GM23338 (cell line): ENCODE data around the gene CYP27A1. TPM values are rescaled to one million over a fixed set of nuclear protein-coding genes. Genes with fewer than 3 reads are reported as not detected.

Experiments used
- ATAC-seq: fragments of 200-7000 bp; cut with Tn5 transposase; 3 replicates; pipeline ENCODE4 v1.9.1; 2020
- DNase-seq: peaks from one replicate; pipeline ENCODE4 v3.0.0-alpha.2; 2015; ENCODE audit warnings: low spot score
- H2AFZ ChIP-seq: fragments of 200-600 bp; sonication (generic); 2 replicates; pipeline ENCODE4 v1.8.0; 2016; ENCODE audit warnings: antibody characterized with exemption, mild to moderate bottlenecking, moderate library complexity
- H3F3A ChIP-seq: fragments of 200-600 bp; sonication (generic); replicated peaks from 2 replicates; pipeline ENCODE4 v1.8.0; 2017; ENCODE audit warnings: antibody characterized with exemption, mixed run types, low read depth
- H3K27ac ChIP-seq: fragments of 200-600 bp; sonication (generic); 2 replicates; pipeline ENCODE4 v1.6.1; 2016; ENCODE audit warnings: low read depth
- H3K27me3 ChIP-seq: fragments of 200-600 bp; sonication (generic); 2 replicates; pipeline ENCODE4 v1.8.0; 2016; ENCODE audit warnings: mild to moderate bottlenecking, mixed run types, moderate library complexity; ENCODE audit not compliant: insufficient read depth
- H3K36me3 ChIP-seq: fragments of 200-600 bp; sonication (generic); 2 replicates; pipeline ENCODE4 v1.8.0; 2016; ENCODE audit warnings: mild to moderate bottlenecking; ENCODE audit not compliant: insufficient read depth
- H3K4me1 ChIP-seq: fragments of 200-600 bp; sonication (generic); 2 replicates; pipeline ENCODE4 v1.8.0; 2016; ENCODE audit warnings: mild to moderate bottlenecking, moderate library complexity; ENCODE audit not compliant: insufficient read depth
- H3K4me2 ChIP-seq: fragments of 200-600 bp; sonication (generic); 2 replicates; pipeline ENCODE4 v1.7.1; 2017; ENCODE audit warnings: mixed run types
- H3K4me3 ChIP-seq: fragments of 200-600 bp; sonication (generic); 2 replicates; pipeline ENCODE4 v1.6.1; 2016; ENCODE audit warnings: mixed run types
- H3K79me2 ChIP-seq: fragments of 200-600 bp; sonication (generic); replicated peaks from 2 replicates; pipeline ENCODE4 v1.8.0; 2017; ENCODE audit warnings: mild to moderate bottlenecking; ENCODE audit not compliant: insufficient read depth
- H3K9me2 ChIP-seq: fragments of 200-600 bp; sonication (generic); 2 replicates; pipeline ENCODE4 v1.8.0; 2017; ENCODE audit not compliant: insufficient read depth
- H4K20me1 ChIP-seq: fragments of 200-600 bp; sonication (generic); replicated peaks from 2 replicates; pipeline ENCODE4 v1.8.0; 2017; ENCODE audit warnings: mild to moderate bottlenecking; ENCODE audit not compliant: insufficient read depth
- H3K27ac Mint-ChIP-seq: 2 replicates; pipeline ENCODE4 v1.8.0; 2020; ENCODE audit warnings: inconsistent platforms, mild to moderate bottlenecking, moderate library complexity, mixed read lengths
- H3K27me3 Mint-ChIP-seq: 3 replicates; pipeline ENCODE4 v1.8.0; 2022; ENCODE audit warnings: low read depth, mild to moderate bottlenecking, moderate library complexity, mixed read lengths, inconsistent platforms; ENCODE audit not compliant: insufficient read depth, poor library complexity
- H3K36me3 Mint-ChIP-seq: 3 replicates; pipeline ENCODE4 v1.8.0; 2021; ENCODE audit warnings: low read depth, mild to moderate bottlenecking, inconsistent platforms, moderate library complexity, mixed read lengths
- H3K4me1 Mint-ChIP-seq: 3 replicates; pipeline ENCODE4 v1.8.0; 2020; ENCODE audit warnings: mild to moderate bottlenecking, inconsistent platforms, mixed read lengths
- H3K4me3 Mint-ChIP-seq: 3 replicates; pipeline ENCODE4 v1.8.0; 2021; ENCODE audit warnings: moderate library complexity, mild to moderate bottlenecking, inconsistent platforms, mixed read lengths
- H3K9me3 Mint-ChIP-seq: 3 replicates; pipeline ENCODE4 v1.8.0; 2020; ENCODE audit warnings: moderate library complexity, mild to moderate bottlenecking, inconsistent platforms, mixed read lengths
- CREB1 ChIP-seq: fragments of 250-450 bp; sonication (Bioruptor Pico); IDR thresholded peaks from 2 replicates; pipeline ENCODE4 v1.5.0; 2020; ENCODE audit warnings: low read depth, mild to moderate bottlenecking, moderate library complexity
- EZH2 ChIP-seq: fragments of 200-600 bp; sonication (generic); IDR thresholded peaks from one replicate; pipeline ENCODE4 v1.8.0; 2017; ENCODE audit warnings: antibody characterized with exemption, mild to moderate bottlenecking, low read depth; ENCODE audit not compliant: unreplicated experiment
- EZH2phosphoT487 ChIP-seq: fragments of 200-600 bp; sonication (generic); IDR thresholded peaks from one replicate; pipeline ENCODE4 v1.8.1; 2018; ENCODE audit warnings: antibody characterized with exemption; ENCODE audit not compliant: unreplicated experiment
- JUNB ChIP-seq: IDR thresholded peaks from one replicate; pipeline ENCODE4 v1.6.1; 2016; ENCODE audit warnings: antibody characterized with exemption; ENCODE audit not compliant: unreplicated experiment
- NANOG ChIP-seq: IDR thresholded peaks from 2 replicates; pipeline ENCODE4 v1.6.1; 2016; ENCODE audit warnings: antibody characterized with exemption, borderline replicate concordance
- POLR2AphosphoS5 ChIP-seq: IDR thresholded peaks from 2 replicates; pipeline ENCODE4 v1.6.1; 2016; ENCODE audit warnings: antibody characterized with exemption, low read depth
- STAT1 ChIP-seq: IDR thresholded peaks from one replicate; pipeline ENCODE4 v1.6.1; 2016; ENCODE audit warnings: antibody characterized with exemption; ENCODE audit not compliant: unreplicated experiment
- ZNF114 ChIP-seq: fragments of 250-450 bp; sonication (Bioruptor Pico); IDR thresholded peaks from 2 replicates; pipeline ENCODE4 v1.5.0; 2020; ENCODE audit warnings: mild to moderate bottlenecking, moderate library complexity
- ZNF331 ChIP-seq: fragments of 250-450 bp; sonication (Bioruptor Pico); IDR thresholded peaks from 2 replicates; pipeline ENCODE4 v1.5.0; 2020; ENCODE audit warnings: low read depth, mild to moderate bottlenecking, moderate library complexity
- polyA plus RNA-seq: library from polyadenylated mRNA; unstranded; fragments of >200 nt; fragmentation: Nextera tagmentation; extraction: Ambion mirVana; gene quantifications from 2 replicates; pipeline ENCODE4 v1.2.1, GENCODE V29; 2016
- total RNA-seq: library from RNA; depleted of rRNA; stranded (reverse); fragments of >200 nt; shearing (Covaris generic); gene quantifications from 2 replicates; pipeline ENCODE4 v1.2.3, GENCODE V29; 2014
- TF ChIP-seq, protein P1 (sequence below): IDR thresholded peaks from one replicate; pipeline ENCODE4 v1.6.1; 2018; ENCODE audit warnings: antibody characterized with exemption; ENCODE audit not compliant: unreplicated experiment
- TF ChIP-seq, protein P2 (sequence below), 2 experiments: fragments of 200-600 bp in 1 of 2; sonication (generic) in 1 of 2; conservative IDR thresholded peaks; 2 replicates each; pipeline versions ENCODE4 v1.5.1 to v1.6.1; 2016 to 2017; ENCODE audit warnings: antibody characterized with exemption in 2 of 2, low read depth in 2 of 2, mild to moderate bottlenecking in 2 of 2, moderate library complexity in 1 of 2
- TF ChIP-seq, protein P3 (sequence below): IDR thresholded peaks from 2 replicates; pipeline ENCODE4 v1.6.1; 2016; ENCODE audit warnings: antibody characterized with exemption

Gene CYP27A1
- total and polyA plus RNA-seq, 2 experiments from 2014 or later, result 2.2 to 6.9 TPM

DNA sequence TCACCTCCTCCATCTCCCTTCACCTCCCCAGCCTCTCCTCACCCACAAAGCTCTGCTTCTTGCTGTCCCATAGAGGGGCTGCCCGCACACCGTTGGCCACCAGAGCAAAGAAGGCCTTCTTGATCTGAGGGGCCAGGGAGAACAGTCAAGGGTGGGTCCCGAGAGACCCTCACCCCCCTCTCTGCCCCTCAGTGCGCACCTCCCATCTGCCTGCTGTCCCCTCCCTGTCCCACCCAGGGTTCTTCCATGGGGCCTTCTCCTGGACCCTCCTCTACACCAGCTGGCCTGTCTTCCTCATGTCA, 46.5 kb downstream of the CYP27A1 start (continued):
- TF ChIP-seq, protein P1, sequence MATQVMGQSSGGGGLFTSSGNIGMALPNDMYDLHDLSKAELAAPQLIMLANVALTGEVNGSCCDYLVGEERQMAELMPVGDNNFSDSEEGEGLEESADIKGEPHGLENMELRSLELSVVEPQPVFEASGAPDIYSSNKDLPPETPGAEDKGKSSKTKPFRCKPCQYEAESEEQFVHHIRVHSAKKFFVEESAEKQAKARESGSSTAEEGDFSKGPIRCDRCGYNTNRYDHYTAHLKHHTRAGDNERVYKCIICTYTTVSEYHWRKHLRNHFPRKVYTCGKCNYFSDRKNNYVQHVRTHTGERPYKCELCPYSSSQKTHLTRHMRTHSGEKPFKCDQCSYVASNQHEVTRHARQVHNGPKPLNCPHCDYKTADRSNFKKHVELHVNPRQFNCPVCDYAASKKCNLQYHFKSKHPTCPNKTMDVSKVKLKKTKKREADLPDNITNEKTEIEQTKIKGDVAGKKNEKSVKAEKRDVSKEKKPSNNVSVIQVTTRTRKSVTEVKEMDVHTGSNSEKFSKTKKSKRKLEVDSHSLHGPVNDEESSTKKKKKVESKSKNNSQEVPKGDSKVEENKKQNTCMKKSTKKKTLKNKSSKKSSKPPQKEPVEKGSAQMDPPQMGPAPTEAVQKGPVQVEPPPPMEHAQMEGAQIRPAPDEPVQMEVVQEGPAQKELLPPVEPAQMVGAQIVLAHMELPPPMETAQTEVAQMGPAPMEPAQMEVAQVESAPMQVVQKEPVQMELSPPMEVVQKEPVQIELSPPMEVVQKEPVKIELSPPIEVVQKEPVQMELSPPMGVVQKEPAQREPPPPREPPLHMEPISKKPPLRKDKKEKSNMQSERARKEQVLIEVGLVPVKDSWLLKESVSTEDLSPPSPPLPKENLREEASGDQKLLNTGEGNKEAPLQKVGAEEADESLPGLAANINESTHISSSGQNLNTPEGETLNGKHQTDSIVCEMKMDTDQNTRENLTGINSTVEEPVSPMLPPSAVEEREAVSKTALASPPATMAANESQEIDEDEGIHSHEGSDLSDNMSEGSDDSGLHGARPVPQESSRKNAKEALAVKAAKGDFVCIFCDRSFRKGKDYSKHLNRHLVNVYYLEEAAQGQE, result no peak
- TF ChIP-seq EZH2phosphoT487 (no peak), EZH2 (no peak), NANOG (no peak), POLR2AphosphoS5 (no peak), JUNB (no peak)
- TF ChIP-seq, protein P2, sequence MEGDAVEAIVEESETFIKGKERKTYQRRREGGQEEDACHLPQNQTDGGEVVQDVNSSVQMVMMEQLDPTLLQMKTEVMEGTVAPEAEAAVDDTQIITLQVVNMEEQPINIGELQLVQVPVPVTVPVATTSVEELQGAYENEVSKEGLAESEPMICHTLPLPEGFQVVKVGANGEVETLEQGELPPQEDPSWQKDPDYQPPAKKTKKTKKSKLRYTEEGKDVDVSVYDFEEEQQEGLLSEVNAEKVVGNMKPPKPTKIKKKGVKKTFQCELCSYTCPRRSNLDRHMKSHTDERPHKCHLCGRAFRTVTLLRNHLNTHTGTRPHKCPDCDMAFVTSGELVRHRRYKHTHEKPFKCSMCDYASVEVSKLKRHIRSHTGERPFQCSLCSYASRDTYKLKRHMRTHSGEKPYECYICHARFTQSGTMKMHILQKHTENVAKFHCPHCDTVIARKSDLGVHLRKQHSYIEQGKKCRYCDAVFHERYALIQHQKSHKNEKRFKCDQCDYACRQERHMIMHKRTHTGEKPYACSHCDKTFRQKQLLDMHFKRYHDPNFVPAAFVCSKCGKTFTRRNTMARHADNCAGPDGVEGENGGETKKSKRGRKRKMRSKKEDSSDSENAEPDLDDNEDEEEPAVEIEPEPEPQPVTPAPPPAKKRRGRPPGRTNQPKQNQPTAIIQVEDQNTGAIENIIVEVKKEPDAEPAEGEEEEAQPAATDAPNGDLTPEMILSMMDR (conservative IDR thresholded peaks at IDR 0.05; ENCODE audit: low read depth in 2 of 2), result no peak

DNA sequence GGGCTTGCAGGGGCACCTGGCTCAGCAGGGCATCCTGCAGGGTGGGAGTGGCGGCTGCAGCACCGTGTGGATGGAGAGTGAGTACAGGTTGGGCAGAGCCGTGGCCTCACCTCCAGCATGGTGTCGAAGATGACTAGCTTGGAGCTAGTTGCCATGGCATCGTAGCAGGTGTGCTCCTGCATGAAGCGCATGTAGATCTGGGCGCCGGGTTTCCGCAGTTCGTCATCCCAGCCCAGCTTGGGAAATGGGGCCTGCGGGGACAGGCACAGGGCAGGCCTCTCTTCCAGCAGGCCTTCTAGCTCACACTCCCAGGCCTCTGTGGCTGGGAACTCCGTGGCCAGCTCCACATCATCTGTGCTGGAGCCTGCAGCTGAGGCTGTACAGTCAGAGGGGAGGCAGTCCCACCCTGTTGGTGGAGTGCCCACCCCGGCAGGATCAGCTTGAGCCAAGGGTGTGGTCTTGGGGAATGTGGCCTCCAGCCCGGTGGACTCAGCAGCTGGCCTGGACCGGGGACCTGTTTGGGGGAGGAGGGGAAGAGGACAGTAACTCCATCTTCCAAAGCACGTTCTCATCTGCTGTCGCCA, 48.0 kb downstream of the CYP27A1 start:
- H3K36me3 Mint-ChIP-seq, result no peaks in the 10 kb centered on the region
- no peaks in the 10 kb centered on the region for H3K9me3 Mint-ChIP-seq
- H3F3A ChIP-seq, result no peaks in the 10 kb centered on the region
- no peaks in the 10 kb centered on the region for H4K20me1 ChIP-seq
- H3K27me3 ChIP-seq, result no peaks in the 10 kb centered on the region
- H3K4me3 Mint-ChIP-seq, result no peak overlapping the region
- H3K79me2 ChIP-seq, result no peaks in the 10 kb centered on the region
- DNase-seq, result peak; percentile 22
- H3K36me3 ChIP-seq, result no peaks in the 10 kb centered on the region
- H3K4me1 Mint-ChIP-seq, result no peaks in the 10 kb centered on the region; the same call in 2 of the 3 replicates
- ATAC-seq, result peak; percentile 18; the same call in 1 of the 3 replicates
- no peak overlapping the region for H3K27ac ChIP-seq
- 0 out of 2 replicates have a peak overlapping the region, but pooled peaks have one; percentile 52 for H2AFZ ChIP-seq
- no peaks in the 10 kb centered on the region for H3K4me1 ChIP-seq
- H3K4me3 ChIP-seq, result no peak overlapping the region
- H3K27me3 Mint-ChIP-seq, result peaks cover 2% of the 10 kb centered on the region
- H3K27ac Mint-ChIP-seq, result no peak overlapping the region
- H3K9me2 ChIP-seq, result no peaks in the 10 kb centered on the region
- H3K4me2 ChIP-seq, result no peak overlapping the region
- TF ChIP-seq, protein P1, result no peak
- no peak for TF ChIP-seq NANOG
- TF ChIP-seq ZNF114 (CRISPR knock-in tag), result no peak
- TF ChIP-seq ZNF331 (CRISPR knock-in tag), result no peak
- TF ChIP-seq STAT1, result no peak
- TF ChIP-seq CREB1 (CRISPR knock-in tag), result no peak
- no peak for TF ChIP-seq POLR2AphosphoS5
- TF ChIP-seq, protein P3, sequence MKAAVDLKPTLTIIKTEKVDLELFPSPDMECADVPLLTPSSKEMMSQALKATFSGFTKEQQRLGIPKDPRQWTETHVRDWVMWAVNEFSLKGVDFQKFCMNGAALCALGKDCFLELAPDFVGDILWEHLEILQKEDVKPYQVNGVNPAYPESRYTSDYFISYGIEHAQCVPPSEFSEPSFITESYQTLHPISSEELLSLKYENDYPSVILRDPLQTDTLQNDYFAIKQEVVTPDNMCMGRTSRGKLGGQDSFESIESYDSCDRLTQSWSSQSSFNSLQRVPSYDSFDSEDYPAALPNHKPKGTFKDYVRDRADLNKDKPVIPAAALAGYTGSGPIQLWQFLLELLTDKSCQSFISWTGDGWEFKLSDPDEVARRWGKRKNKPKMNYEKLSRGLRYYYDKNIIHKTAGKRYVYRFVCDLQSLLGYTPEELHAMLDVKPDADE, result no peak
- no peak for TF ChIP-seq EZH2phosphoT487
